BJ (cell line): Measurements from ENCODE around the gene RNASEH2A. TPM values are rescaled to one million over a fixed set of nuclear protein-coding genes. Genes with fewer than 3 reads are reported as not detected.

ENCODE experiments used
- CTCF ChIA-PET: fragments of 350-600 bp; formaldehyde crosslinking; extraction: SDS; loops from one replicate; lab custom pipeline; 2021; ENCODE audit warnings: antibody characterized with exemption, inconsistent platforms; lab: Yijun Ruan, JAX
- POLR2A ChIA-PET: fragments of 300-600 bp; sonication (Branson Sonifier 250); formaldehyde crosslinking; extraction: SDS; loops from one replicate; lab custom pipeline; 2021; ENCODE audit warnings: antibody characterized with exemption; lab: Charles Lee
- DNase-seq: peaks from one replicate; pipeline ENCODE4 v3.0.0-alpha.2; 2011; ENCODE audit warnings: low read depth
- H3K27me3 ChIP-seq: 2 replicates; pipeline ENCODE4 v1.6.0; 2011; ENCODE audit warnings: low read length; ENCODE audit not compliant: control insufficient read depth, insufficient read depth
- H3K36me3 ChIP-seq: 2 replicates; pipeline ENCODE4 v1.5.1; 2011; ENCODE audit warnings: low read length; ENCODE audit not compliant: control insufficient read depth, insufficient read depth
- H3K4me3 ChIP-seq: 2 replicates; pipeline ENCODE4 v1.5.1; 2011; ENCODE audit warnings: low read depth, mild to moderate bottlenecking, control low read depth, low read length
- CTCF ChIP-seq: IDR thresholded peaks from 2 replicates; pipeline ENCODE4 v1.5.1; 2011; ENCODE audit warnings: low read depth, mild to moderate bottlenecking, control low read depth, inconsistent platforms, low read length, moderate library complexity; ENCODE audit not compliant: insufficient read depth
- polyA plus RNA-seq: library from polyadenylated mRNA; depleted of rRNA; stranded (reverse); fragments of >200 nt; gene quantifications from 2 replicates; pipeline ENCODE4 v1.2.3, GENCODE V29; 2011

RNASEH2A gene
- polyA plus RNA-seq, 1 experiment, result 30.3 TPM

GRCh38 chr19:12790628-12791344 is 15.6 kb upstream of the RNASEH2A start:
- Histone ChIP-seq H3K4me3 (peak overlapping the region; percentile 94), H3K27me3 (no peaks in the 10 kb centered on the region), H3K36me3 (peaks cover 3% of the 10 kb centered on the region)
- ChIA-PET POLR2A (interaction anchor here (1.2 to 3.6 kb wide), 3 partner anchors 8 to 25 kb away, joined by 5 to 16 read pairs (median 8); no protein-coding TSS in a partner anchor), CTCF (interaction anchor here (0.6 to 17.9 kb wide), 2 partner anchors 24 to 57 kb away, joined by 3 to 874 read pairs; partner anchors contain the start of gene HOOK2)
- no peak for DNase-seq
- TF ChIP-seq CTCF, result no peak

GRCh38 chr19:12791345-12792050 is 14.9 kb upstream of the RNASEH2A start, which contains the start of gene JUNB:
JUNB (plus strand) TSS chr19:12791486; CDS start chr19:12791772, 286 bp downstream.
- peak; percentile 83 for DNase-seq
- CTCF ChIA-PET, result interaction anchor here (0.6 to 17.9 kb wide), 3 partner anchors 9 to 56 kb away, joined by 3 to 874 read pairs (median 4); partner anchors contain the start of gene HOOK2
- Histone ChIP-seq H3K36me3 (peaks cover 3% of the 10 kb centered on the region), H3K27me3 (no peaks in the 10 kb centered on the region), H3K4me3 (peak within 1 kb of the TSS; percentile 94)
- no peak for TF ChIP-seq CTCF
- POLR2A ChIA-PET, result interaction anchor here (0.6 to 3.6 kb wide), 5 partner anchors 9 to 354 kb away, joined by 3 to 16 read pairs (median 5); no protein-coding TSS in a partner anchor

DNA sequence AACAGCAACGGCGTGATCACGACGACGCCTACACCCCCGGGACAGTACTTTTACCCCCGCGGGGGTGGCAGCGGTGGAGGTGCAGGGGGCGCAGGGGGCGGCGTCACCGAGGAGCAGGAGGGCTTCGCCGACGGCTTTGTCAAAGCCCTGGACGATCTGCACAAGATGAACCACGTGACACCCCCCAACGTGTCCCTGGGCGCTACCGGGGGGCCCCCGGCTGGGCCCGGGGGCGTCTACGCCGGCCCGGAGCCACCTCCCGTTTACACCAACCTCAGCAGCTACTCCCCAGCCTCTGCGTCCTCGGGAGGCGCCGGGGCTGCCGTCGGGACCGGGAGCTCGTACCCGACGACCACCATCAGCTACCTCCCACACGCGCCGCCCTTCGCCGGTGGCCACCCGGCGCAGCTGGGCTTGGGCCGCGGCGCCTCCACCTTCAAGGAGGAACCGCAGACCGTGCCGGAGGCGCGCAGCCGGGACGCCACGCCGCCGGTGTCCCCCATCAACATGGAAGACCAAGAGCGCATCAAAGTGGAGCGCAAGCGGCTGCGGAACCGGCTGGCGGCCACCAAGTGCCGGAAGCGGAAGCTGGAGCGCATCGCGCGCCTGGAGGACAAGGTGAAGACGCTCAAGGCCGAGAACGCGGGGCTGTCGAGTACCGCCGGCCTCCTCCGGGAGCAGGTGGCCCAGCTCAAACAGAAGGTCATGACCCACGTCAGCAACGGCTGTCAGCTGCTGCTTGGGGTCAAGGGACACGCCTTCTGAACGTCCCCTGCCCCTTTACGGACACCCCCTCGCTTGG is 14.1 kb upstream of the RNASEH2A start:
- Histone ChIP-seq H3K36me3 (peaks cover 5% of the 10 kb centered on the region), H3K27me3 (no peaks in the 10 kb centered on the region), H3K4me3 (peak overlapping the region; percentile 94)
- CTCF ChIA-PET, result interaction anchor here (0.7 to 17.9 kb wide), 4 partner anchors 10 to 174 kb away, joined by 4 to 874 read pairs (median 4); partner anchors contain the start of gene HOOK2
- no peak for DNase-seq
- POLR2A ChIA-PET, result interaction anchor here (0.6 to 3.6 kb wide), 6 partner anchors 10 to 354 kb away, joined by 3 to 16 read pairs (median 6); no protein-coding TSS in a partner anchor
- TF ChIP-seq CTCF, result no peak

DNA sequence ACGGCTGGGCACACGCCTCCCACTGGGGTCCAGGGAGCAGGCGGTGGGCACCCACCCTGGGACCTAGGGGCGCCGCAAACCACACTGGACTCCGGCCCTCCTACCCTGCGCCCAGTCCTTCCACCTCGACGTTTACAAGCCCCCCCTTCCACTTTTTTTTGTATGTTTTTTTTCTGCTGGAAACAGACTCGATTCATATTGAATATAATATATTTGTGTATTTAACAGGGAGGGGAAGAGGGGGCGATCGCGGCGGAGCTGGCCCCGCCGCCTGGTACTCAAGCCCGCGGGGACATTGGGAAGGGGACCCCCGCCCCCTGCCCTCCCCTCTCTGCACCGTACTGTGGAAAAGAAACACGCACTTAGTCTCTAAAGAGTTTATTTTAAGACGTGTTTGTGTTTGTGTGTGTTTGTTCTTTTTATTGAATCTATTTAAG is 13.5 kb upstream of the RNASEH2A start:
- peaks cover 5% of the 10 kb centered on the region for H3K36me3 ChIP-seq
- POLR2A ChIA-PET, result interaction anchor here (0.7 to 3.6 kb wide), 4 partner anchors 10 to 55 kb away, joined by 3 to 16 read pairs (median 10); no protein-coding TSS in a partner anchor
- peak overlapping the region; percentile 94 for H3K4me3 ChIP-seq
- no peaks in the 10 kb centered on the region for H3K27me3 ChIP-seq
- TF ChIP-seq CTCF, result no peak
- CTCF ChIA-PET, result interaction anchor here (0.6 to 17.9 kb wide), 7 partner anchors 10 to 173 kb away, joined by 3 to 874 read pairs (median 4); partner anchors contain the start of gene HOOK2
- DNase-seq, result no peak
